Thoracic aorta (tissue), 2 donors: ENCODE data around the gene ADD1. TPM values are rescaled to one million over a fixed set of nuclear protein-coding genes. Genes with fewer than 3 reads are reported as not detected.

ENCODE experiments used
- ATAC-seq: fragments of 150-250 bp; one replicate; pipeline ENCODE4 v1.8.0; 2017; ENCODE audit warnings: low read depth; ENCODE audit not compliant: insufficient number of reproducible peaks, low FRiP score
- DNase-seq: peaks from one replicate; pipeline ENCODE4 v3.0.0-alpha.2; 2020; ENCODE audit warnings: low spot score
- H3K27ac ChIP-seq, 2 donors: fragments of 200-600 bp; sonication (generic); 1 replicate in 1 of 2; 2 replicates in 1 of 2; pipeline ENCODE4 v1.5.1; 2016; ENCODE audit warnings: mild to moderate bottlenecking in 2 of 2, moderate library complexity in 2 of 2
- H3K27me3 ChIP-seq: fragments of 200-600 bp; sonication (generic); replicated peaks from 2 replicates; pipeline ENCODE4 v1.6.0; 2016; ENCODE audit warnings: mild to moderate bottlenecking; ENCODE audit not compliant: insufficient read depth
- H3K36me3 ChIP-seq: fragments of 200-600 bp; sonication (generic); one replicate; pipeline ENCODE4 v1.5.1; 2016
- H3K4me1 ChIP-seq, 2 donors: fragments of 200-600 bp; sonication (generic); 1 replicate in 1 of 2; 2 replicates in 1 of 2; pipeline versions ENCODE4 v1.5.1 to v1.6.0; 2016; ENCODE audit warnings: low read depth in 2 of 2, mild to moderate bottlenecking in 1 of 2; ENCODE audit not compliant: control insufficient read depth in 1 of 2
- H3K4me3 ChIP-seq: fragments of 200-600 bp; sonication (generic); 2 replicates; pipeline ENCODE4 v1.5.1; 2016; ENCODE audit warnings: mild to moderate bottlenecking
- H3K9me3 ChIP-seq: fragments of 200-600 bp; sonication (generic); 2 replicates; pipeline ENCODE4 v1.5.1; 2016
- CTCF ChIP-seq: fragments of 200-600 bp; sonication (generic); IDR thresholded peaks from one replicate; pipeline ENCODE4 v1.5.1; 2019; ENCODE audit warnings: antibody characterized with exemption
- total RNA-seq, 2 donors: library from RNA; depleted of rRNA; stranded (reverse); fragments of >200 nt; gene quantifications; one replicate each; pipeline versions ENCODE4 v1.1.0 to v1.2.3, GENCODE V29; 2016

The ADD1 gene
- total RNA-seq, 2 donors from 2014 or later, result 256 to 338 TPM

GRCh38 chr4:2828758-2829181, 14.9 kb upstream of the ADD1 start:
- DNase-seq, result no peak
- ATAC-seq, result no peak
- Histone ChIP-seq H3K4me3 (no peak overlapping the region), H3K27me3 (no peaks in the 10 kb centered on the region), H3K4me1 (peaks cover 0 to 23% of the 10 kb centered on the region in 2 donors), H3K9me3 (no peaks in the 10 kb centered on the region), H3K36me3 (no peaks in the 10 kb centered on the region), H3K27ac (no peak overlapping the region)
- TF ChIP-seq CTCF, result no peak

- DNase-seq (no peak), ATAC-seq (no peak)
- TF ChIP-seq CTCF, result no peak
- no peaks in the 10 kb centered on the region for H3K9me3 ChIP-seq
- H3K4me1 ChIP-seq, result peaks cover 0 to 17% of the 10 kb centered on the region in 2 donors
- no peaks in the 10 kb centered on the region for H3K27me3 ChIP-seq
- H3K27ac ChIP-seq, result no peak overlapping the region
- H3K4me3 ChIP-seq, result no peak overlapping the region
- H3K36me3 ChIP-seq, result no peaks in the 10 kb centered on the region
Measured at GRCh38 chr4:2829321-2829932, 14.2 kb upstream of the ADD1 start.

- no peaks in the 10 kb centered on the region for H3K27me3 ChIP-seq
- DNase-seq, result no peak
- H3K36me3 ChIP-seq, result no peaks in the 10 kb centered on the region
Measured at GRCh38 chr4:2829933-2830451, 13.7 kb upstream of the ADD1 start.

GRCh38 chr4:2830632-2831610, 12.7 kb upstream of the ADD1 start:
- ATAC-seq, result no peak
- TF ChIP-seq CTCF, result no peak
- DNase-seq, result no peak
- no peak overlapping the region for H3K4me3 ChIP-seq
- no peak overlapping the region for H3K27ac ChIP-seq
- no peaks in the 10 kb centered on the region for H3K9me3 ChIP-seq
- peaks cover 0 to 2% of the 10 kb centered on the region in 2 donors for H3K4me1 ChIP-seq
- no peaks in the 10 kb centered on the region for H3K36me3 ChIP-seq
- H3K27me3 ChIP-seq, result no peaks in the 10 kb centered on the region

More at GRCh38 chr4:2829933-2830451, 13.7 kb upstream of the ADD1 start:
- no peaks in the 10 kb centered on the region for H3K9me3 ChIP-seq
- no peak for TF ChIP-seq CTCF
- no peak overlapping the region for H3K4me3 ChIP-seq
- H3K27ac ChIP-seq, result no peak overlapping the region
- no peak for ATAC-seq
- H3K4me1 ChIP-seq, result peaks cover 0 to 11% of the 10 kb centered on the region in 2 donors
